GM21619 (cell line): ENCODE measurements around the gene USHBP1.

ENCODE experiments used
- ATAC-seq: cut with Tn5 transposase; IDR thresholded peaks from one replicate; pipeline ENCODE4 v1.9.1; 2021; ENCODE audit not compliant: unreplicated experiment

The USHBP1 gene

GRCh38 chr19:17214508-17215126 lies 49.9 kb downstream of the USHBP1 start:
- no peak for ATAC-seq

GRCh38 chr19:17213334-17213733 lies 51.2 kb downstream of the USHBP1 start:
- ATAC-seq = no peak

GRCh38 chr19:17211547-17212446 lies 52.7 kb downstream of the USHBP1 start:
- no peak for ATAC-seq

- no peak for ATAC-seq
These were observed 54.2 kb downstream of the USHBP1 start for GRCh38 chr19:17210296-17210695.

- no peak for ATAC-seq
These were observed 55.2 kb downstream of the USHBP1 start for GRCh38 chr19:17209126-17210036.

- ATAC-seq = no peak
These were observed 57.6 kb downstream of the USHBP1 start for GRCh38 chr19:17206736-17207581.

- no peak for ATAC-seq
These were observed 59.1 kb downstream of the USHBP1 start for GRCh38 chr19:17205237-17206140.

GRCh38 chr19:17202713-17203112 lies 61.8 kb downstream of the USHBP1 start:
- no peak for ATAC-seq

GRCh38 chr19:17202249-17202648 lies 62.3 kb downstream of the USHBP1 start:
- no peak for ATAC-seq

- ATAC-seq = no peak
These were observed 64.0 kb downstream of the USHBP1 start for GRCh38 chr19:17200408-17201079.
